Fibroblast of pulmonary artery (primary cell): ENCODE measurements around the gene PALLD.
A peak's percentile ranks its signal among the peaks of the same experiment; 100 is the strongest.

Experiments
- DNase-seq: peaks from one replicate; pipeline ENCODE4 v3.0.0-alpha.2; 2010; ENCODE audit warnings: low read depth
- H3K4me3 ChIP-seq: replicated peaks from 2 replicates; pipeline ENCODE4 v1.5.1; 2011; ENCODE audit warnings: low read depth, mild to moderate bottlenecking, control low read depth, low read length, moderate library complexity
- CTCF ChIP-seq: IDR thresholded peaks from 2 replicates; pipeline ENCODE4 v1.5.1; 2011; ENCODE audit warnings: mild to moderate bottlenecking, control low read depth, low read length, inconsistent platforms; ENCODE audit errors: missing control alignments

PALLD gene

GRCh38 chr4:168860827-168861226 lies 364.0 kb downstream of the PALLD start:
- no peak for DNase-seq
- no peak for TF ChIP-seq CTCF
- H3K4me3 ChIP-seq = no peak overlapping the region

- H3K4me3 ChIP-seq = no peak overlapping the region
- DNase-seq = no peak
- TF ChIP-seq CTCF = no peak
Measured at GRCh38 chr4:168863719-168864647, 367.1 kb downstream of the PALLD start.

- peak; percentile 44 for TF ChIP-seq CTCF
- no peak overlapping the region for H3K4me3 ChIP-seq
- peak; percentile 56 for DNase-seq
Measured at GRCh38 chr4:168864821-168865541, 368.1 kb downstream of the PALLD start.

- TF ChIP-seq CTCF = no peak
- no peak for DNase-seq
- no peak overlapping the region for H3K4me3 ChIP-seq
Measured at GRCh38 chr4:168865854-168866253, 369.0 kb downstream of the PALLD start.

- H3K4me3 ChIP-seq = no peak overlapping the region
- no peak for TF ChIP-seq CTCF
- no peak for DNase-seq
Measured at GRCh38 chr4:168866635-168867034, 369.8 kb downstream of the PALLD start.

- DNase-seq = no peak
- no peak overlapping the region for H3K4me3 ChIP-seq
- no peak for TF ChIP-seq CTCF
Measured at GRCh38 chr4:168867128-168867527, 370.3 kb downstream of the PALLD start.
